HEK293T (cell line): ENCODE measurements around the gene DCUN1D2.

Experiments used
- BHLHE40 ChIP-seq: fragments of 450-650 bp; IDR thresholded peaks from 2 replicates; pipeline ENCODE4 v1.6.1; 2016; ENCODE audit warnings: mild to moderate bottlenecking, moderate library complexity, borderline replicate concordance
- FOXA1 ChIP-seq: fragments of 450-650 bp; IDR thresholded peaks from 2 replicates; pipeline ENCODE4 v1.6.1; 2016; ENCODE audit warnings: mild to moderate bottlenecking
- FOXM1 ChIP-seq: fragments of 450-650 bp; IDR thresholded peaks from 2 replicates; pipeline ENCODE4 v1.6.1; 2017; ENCODE audit warnings: mild to moderate bottlenecking, borderline replicate concordance
- HDGF ChIP-seq: fragments of 450-650 bp; IDR thresholded peaks from 2 replicates; pipeline ENCODE4 v1.6.1; 2017; ENCODE audit warnings: antibody characterized with exemption, borderline replicate concordance
- L3MBTL2 ChIP-seq: fragments of 450-650 bp; conservative IDR thresholded peaks from 2 replicates; pipeline ENCODE4 v1.6.1; 2016; ENCODE audit warnings: mild to moderate bottlenecking
- TARDBP ChIP-seq: fragments of 450-650 bp; IDR thresholded peaks from 2 replicates; pipeline ENCODE4 v1.6.1; 2016

DNA sequence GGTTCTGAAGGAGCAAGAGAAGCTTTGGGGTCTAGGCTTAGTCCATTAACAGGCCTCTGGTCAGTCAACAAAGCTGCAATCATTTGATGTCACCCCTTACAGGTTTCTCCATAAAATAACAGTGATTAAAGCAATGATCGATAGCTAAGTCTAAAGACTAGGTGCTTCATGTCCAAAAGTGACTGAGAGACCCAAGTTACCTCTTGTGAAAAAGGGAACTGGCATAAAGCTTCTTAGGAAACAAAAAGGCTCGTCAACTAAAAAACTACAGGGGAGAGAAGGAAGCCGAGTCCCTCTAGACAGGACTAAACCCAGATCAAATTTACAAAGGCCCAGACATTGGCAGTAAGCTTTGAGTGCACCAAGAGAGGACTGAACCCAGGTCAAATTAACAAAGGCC, 2.2 kb downstream of the DCUN1D2 start:
- TF ChIP-seq FOXM1 (no peak), BHLHE40 (no peak), TARDBP (no peak), HDGF (no peak), L3MBTL2 (no peak), FOXA1 (no peak)
